GM11168 (cell line): ENCODE measurements around the gene SNRPD3.

ENCODE experiments used
- in situ Hi-C: fragments of 300-500 bp; cut with MboI; formaldehyde crosslinking; loops from one replicate; pipeline ENCODE4 v1.12.0; 2022; ENCODE audit warnings: low sequenced_read_pairs; ENCODE audit not compliant: unreplicated experiment

Gene SNRPD3

GRCh38 chr22:24564376-24565058, 8.7 kb downstream of the SNRPD3 start:
- in situ Hi-C loops: no loop called here

DNA sequence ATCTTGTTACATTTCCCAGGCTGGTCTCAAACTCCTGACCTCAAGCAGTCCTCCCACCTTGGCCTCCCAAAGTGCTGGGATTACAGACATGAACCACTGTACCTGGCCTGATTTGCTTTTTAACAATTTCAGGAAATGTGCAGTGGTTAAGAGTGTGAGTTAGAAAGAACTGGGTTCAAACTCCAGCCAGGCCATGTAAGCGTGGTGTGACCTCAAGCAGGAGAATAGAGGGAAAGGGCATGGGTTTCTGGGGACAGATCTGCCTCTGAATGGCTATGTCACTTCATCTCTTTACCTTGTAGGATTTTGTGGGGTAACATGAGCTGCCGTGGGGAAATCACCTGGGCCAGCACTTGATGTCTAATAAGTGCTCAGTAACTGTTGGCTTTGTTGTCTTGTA, 9.3 kb downstream of the SNRPD3 start:
- in situ Hi-C loops: no loop called here

GRCh38 chr22:24566899-24567511, 11.2 kb downstream of the SNRPD3 start:
- in situ Hi-C loops: no loop called here

DNA sequence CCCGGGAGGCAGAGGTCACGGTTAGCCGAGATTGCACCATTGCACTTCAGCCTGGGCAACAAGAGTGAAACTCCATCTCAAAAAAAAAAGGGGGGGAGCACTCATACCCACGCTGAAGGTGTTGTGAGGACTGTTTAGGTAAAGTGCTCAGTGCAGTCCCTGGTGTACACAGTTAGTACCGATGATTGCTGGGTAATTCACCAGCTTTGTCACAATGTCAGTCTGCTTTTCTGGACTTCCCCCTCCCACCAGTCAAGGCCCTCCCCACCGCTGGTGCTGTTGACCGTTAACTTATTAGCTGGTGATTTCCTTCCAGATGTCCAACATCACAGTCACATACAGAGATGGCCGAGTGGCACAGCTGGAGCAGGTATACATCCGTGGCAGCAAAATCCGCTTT, 11.9 kb downstream of the SNRPD3 start:
- in situ Hi-C loops: no loop called here

- in situ Hi-C loops: no loop called here
These were observed 15.5 kb downstream of the SNRPD3 start for GRCh38 chr22:24571266-24571665.

GRCh38 chr22:24576778-24577177, 21.0 kb downstream of the SNRPD3 start:
- in situ Hi-C loops: no loop called here

DNA sequence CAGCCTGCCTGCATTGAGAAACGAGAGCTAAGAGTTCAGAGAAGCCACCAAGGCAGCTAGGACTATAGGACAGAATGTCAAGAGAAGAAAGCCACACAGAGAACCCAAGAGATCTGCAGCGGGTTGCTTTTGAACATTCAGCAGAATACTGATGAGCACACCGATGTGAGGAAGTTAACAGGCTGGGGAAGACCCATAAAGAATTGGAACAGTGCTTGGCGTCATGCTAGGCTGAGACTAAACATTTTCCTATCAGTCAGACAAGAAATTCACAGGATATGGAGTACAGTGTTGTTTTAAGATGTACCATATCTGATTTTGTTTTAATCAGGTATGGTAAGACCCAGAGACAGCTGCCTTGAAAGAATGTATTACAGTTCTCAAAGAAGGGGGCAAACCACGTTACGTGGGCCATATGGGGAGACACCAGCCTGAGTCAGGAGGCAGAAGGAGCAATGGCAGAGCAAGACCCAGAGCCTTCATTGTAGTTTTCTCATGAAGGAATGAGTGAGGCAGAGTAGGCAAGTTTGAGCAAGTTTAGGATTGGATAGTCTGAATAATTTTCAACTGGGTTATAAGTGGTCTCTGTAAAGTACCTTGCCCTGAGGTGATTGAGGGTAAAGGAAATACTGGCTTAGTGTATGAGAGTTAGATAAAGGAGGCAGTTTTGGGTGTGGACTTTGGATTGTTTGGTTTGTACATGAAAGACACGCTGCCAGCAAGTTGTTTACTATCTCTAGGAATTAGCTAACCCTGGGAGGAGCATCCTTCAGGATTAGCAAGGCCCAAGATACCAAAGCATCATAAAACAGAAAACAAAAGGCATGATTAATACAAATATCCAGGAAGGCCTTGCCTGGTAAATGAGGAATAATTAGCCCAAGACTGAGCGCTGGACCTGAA, 22.8 kb downstream of the SNRPD3 start:
- in situ Hi-C loops: no loop called here

DNA sequence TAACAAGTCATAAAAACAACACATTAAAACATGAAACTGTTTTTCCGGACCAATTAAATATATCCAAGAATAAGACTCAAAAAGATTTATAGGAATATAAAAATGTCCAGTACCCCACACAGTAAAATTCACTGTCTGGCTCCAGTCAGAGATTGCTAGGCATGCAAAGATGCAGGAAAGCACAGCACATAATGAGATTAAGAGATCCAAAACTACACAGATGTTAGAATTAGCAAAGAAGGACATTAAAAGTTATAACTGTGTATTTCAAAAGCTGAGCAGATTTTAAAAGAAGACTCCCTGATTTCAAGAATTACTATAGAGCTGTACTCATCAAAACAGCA, 23.4 kb downstream of the SNRPD3 start:
- in situ Hi-C loops: no loop called here

DNA sequence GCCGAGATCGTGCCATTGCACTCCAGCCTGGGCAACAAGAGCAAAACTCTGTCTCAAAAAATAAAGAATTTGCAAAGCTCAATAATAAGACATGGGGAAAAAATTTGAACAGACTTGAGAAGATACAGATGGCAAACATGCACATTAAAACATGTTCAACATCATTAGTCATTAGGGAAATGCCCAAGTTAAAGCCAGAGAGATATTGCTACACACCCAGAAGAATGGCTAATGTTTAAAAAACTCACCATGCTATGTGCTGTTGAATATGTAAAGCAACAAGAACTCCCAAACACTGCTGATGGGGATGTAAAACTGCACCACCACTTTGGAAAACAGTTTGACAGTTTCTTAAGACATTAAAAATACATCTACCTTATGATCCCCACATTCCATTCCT, 24.5 kb downstream of the SNRPD3 start:
- in situ Hi-C loops: no loop called here

GRCh38 chr22:24582056-24582814, 26.4 kb downstream of the SNRPD3 start:
- in situ Hi-C loops: no loop called here

- in situ Hi-C loops: no loop called here
These were observed 27.7 kb downstream of the SNRPD3 start for GRCh38 chr22:24583221-24584165.

- in situ Hi-C loops: no loop called here
These were observed 28.5 kb downstream of the SNRPD3 start for GRCh38 chr22:24584166-24584790.

GRCh38 chr22:24584871-24585411, 29.1 kb downstream of the SNRPD3 start:
- in situ Hi-C loops: no loop called here

- in situ Hi-C loops: no loop called here
These were observed 29.7 kb downstream of the SNRPD3 start for GRCh38 chr22:24585461-24585860.

DNA sequence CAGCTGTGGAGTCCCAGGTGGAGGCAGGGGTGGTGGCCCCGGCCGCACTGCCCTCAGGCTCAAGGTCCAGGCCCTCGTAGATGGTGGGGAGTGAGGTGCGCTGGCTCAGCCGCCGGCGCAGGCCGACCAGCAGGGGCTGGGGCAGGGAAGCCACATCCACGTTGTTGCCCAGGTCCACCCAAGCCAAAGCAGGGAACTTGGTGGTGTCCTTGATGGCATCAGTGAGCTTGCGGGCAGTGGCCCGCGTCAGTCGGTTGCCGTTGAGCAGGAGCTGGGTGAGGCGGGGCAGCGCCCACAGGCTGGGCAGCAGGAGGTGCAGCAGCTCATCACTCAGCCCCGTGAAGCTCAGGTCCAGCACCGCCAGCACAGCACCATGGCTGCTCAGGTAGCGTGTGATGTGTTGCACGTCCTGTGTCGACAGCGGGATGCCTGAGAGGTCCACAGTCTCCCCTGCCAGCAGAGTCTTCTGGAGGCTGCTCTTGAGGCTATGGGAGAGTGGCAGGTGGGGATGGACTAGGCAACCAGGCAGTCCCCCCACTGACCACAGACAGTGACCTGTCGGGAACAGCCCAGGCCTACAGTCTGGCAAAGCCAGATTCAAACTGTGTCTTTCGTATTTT, 30.2 kb downstream of the SNRPD3 start:
- in situ Hi-C loops: no loop called here

DNA sequence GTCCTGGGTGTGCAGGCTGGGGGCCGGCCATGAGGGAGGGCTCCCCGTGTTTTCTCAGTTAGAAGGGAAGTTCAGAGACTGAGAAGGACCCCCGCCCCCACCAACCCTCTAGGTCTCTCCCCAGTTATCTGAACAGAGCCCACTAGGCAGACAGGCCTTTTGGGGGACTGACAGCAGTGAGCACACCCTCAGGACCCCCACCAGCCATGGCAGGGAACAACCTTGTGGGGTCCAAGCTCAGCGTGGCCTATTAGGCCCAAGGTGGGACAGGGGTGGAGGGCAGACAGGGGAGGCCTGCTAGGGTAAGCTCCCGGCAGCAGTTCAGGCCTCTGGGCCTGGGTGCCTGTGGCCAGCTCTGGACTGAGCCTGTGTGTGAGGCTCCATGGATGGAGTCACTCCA, 31.5 kb downstream of the SNRPD3 start:
- in situ Hi-C loops: no loop called here

- in situ Hi-C loops: no loop called here
These were observed 32.1 kb downstream of the SNRPD3 start for GRCh38 chr22:24587948-24588347.

GRCh38 chr22:24588381-24588756, 32.6 kb downstream of the SNRPD3 start:
- in situ Hi-C loops: no loop called here
